ENCODE measurements around the gene RARS1. TPM values are rescaled to one million over a fixed set of nuclear protein-coding genes. Genes with fewer than 3 reads are reported as not detected.

RARS1 gene
- total RNA-seq, 1 donor from 2014 or later = 87.6 TPM

DNA sequence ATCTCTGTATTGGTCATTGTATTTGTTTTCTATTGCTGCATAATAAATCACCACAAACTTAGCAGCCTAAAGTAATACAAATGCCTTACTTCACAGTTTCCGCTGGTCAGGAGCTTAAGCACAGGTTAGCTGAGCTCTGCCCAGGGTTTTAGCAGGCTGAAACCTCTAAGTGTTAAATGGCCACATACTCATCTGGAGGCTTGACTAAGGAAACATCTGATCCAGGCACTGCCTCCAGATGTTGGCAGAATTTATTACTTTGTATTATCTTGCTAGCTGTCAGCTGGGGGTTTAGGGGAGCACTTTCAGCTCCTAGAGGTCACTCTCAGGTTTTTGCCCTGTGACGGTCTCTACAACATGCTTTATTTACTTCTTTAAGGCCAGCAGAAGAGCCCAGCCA, 23.2 kb upstream of the RARS1 start:
- H3K4me1 Mint-ChIP-seq = peaks cover 14% of the 10 kb centered on the region

DNA sequence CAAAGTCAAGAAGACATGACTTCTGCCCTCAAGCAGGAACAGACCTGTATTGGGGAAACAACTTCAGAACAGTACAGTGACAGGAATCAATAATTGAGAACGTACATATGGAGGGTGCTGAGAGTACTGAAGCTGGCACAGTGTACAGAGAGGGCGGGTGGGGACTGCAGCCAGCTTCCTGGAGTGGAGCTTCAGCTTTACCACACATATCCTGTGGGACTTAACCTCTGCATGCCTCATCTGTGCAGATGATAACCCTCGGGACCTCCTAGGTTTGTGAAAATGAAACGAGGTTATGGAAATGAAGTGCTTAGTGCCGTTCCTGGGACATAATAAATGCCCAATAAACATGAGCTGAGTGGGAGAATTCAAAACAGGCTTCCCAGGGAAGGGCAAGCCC, 22.1 kb upstream of the RARS1 start:
- Mint-ChIP-seq H3K27ac (ENCODE audit: unreplicated experiment) (peak overlapping the region; percentile 69), H3K27me3 (ENCODE audit: low read depth) (no peaks in the 10 kb centered on the region), H3K4me3 (no peak overlapping the region), H3K4me1 (peaks cover 14% of the 10 kb centered on the region), H3K9me3 (no peaks in the 10 kb centered on the region), H3K36me3 (ENCODE audit: low read depth) (peaks cover 3% of the 10 kb centered on the region)
- DNase-seq (ENCODE audit: low read depth, low spot score) = no peak
- TF ChIP-seq, protein P1, sequence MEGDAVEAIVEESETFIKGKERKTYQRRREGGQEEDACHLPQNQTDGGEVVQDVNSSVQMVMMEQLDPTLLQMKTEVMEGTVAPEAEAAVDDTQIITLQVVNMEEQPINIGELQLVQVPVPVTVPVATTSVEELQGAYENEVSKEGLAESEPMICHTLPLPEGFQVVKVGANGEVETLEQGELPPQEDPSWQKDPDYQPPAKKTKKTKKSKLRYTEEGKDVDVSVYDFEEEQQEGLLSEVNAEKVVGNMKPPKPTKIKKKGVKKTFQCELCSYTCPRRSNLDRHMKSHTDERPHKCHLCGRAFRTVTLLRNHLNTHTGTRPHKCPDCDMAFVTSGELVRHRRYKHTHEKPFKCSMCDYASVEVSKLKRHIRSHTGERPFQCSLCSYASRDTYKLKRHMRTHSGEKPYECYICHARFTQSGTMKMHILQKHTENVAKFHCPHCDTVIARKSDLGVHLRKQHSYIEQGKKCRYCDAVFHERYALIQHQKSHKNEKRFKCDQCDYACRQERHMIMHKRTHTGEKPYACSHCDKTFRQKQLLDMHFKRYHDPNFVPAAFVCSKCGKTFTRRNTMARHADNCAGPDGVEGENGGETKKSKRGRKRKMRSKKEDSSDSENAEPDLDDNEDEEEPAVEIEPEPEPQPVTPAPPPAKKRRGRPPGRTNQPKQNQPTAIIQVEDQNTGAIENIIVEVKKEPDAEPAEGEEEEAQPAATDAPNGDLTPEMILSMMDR (conservative IDR thresholded peaks at IDR 0.05) = no peak

More for the DNA sequence above, 23.2 kb upstream of the RARS1 start:
- Mint-ChIP-seq H3K4me3 (no peak overlapping the region), H3K27ac (ENCODE audit: unreplicated experiment) (no peak overlapping the region), H3K9me3 (peaks cover 4% of the 10 kb centered on the region), H3K27me3 (ENCODE audit: low read depth) (no peaks in the 10 kb centered on the region), H3K36me3 (ENCODE audit: low read depth) (peaks cover 8% of the 10 kb centered on the region)
- TF ChIP-seq, protein P1 (conservative IDR thresholded peaks at IDR 0.05) = no peak
- no peak for DNase-seq (ENCODE audit: low read depth, low spot score)

DNA sequence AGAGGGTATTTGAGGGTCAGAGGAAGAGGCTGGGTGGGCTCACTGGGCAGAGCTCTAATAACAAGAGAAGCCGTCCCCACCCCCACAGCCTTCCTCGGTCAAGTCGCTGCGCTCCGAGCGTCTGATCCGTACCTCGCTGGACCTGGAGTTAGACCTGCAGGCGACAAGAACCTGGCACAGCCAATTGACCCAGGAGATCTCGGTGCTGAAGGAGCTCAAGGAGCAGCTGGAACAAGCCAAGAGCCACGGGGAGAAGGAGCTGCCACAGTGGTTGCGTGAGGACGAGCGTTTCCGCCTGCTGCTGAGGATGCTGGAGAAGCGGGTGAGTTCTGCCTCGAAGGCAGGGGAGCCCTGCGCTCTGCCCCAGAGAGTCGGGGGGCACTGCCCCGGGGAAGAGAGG, 21.6 kb upstream of the RARS1 start:
- TF ChIP-seq, protein P1 (conservative IDR thresholded peaks at IDR 0.05) = no peak
- Mint-ChIP-seq H3K4me3 (no peak overlapping the region), H3K9me3 (no peaks in the 10 kb centered on the region), H3K27me3 (ENCODE audit: low read depth) (no peaks in the 10 kb centered on the region), H3K27ac (ENCODE audit: unreplicated experiment) (peak overlapping the region; percentile 63), H3K4me1 (peaks cover 11% of the 10 kb centered on the region), H3K36me3 (ENCODE audit: low read depth) (no peaks in the 10 kb centered on the region)
- DNase-seq (ENCODE audit: low read depth, low spot score) = no peak

DNA sequence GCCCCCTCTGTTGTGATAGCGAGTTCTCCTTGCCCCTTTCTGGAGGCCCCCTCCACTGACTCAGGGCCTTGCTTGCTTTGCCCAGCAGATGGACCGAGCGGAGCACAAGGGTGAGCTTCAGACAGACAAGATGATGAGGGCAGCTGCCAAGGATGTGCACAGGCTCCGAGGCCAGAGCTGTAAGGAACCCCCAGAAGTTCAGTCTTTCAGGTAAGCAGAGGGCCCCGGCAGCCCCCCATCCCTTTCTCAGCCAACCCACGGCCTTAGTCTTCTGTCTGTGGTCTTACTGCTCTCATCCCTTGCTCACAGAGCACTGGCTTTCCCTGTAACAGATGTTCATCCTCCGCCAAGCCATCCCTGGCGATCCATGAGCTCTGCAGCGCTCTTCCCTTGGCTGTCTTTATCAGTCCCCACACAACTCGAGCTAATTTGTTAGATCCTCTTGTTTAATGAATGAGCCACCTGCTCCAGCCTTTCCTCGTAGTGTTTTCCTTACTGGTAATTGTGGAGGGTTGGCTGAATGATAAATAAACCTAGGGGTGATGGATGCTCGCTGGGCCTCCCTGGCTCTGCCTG, 18.4 kb upstream of the RARS1 start:
- Mint-ChIP-seq H3K27ac (ENCODE audit: unreplicated experiment) (peak overlapping the region; percentile 72), H3K36me3 (ENCODE audit: low read depth) (no peaks in the 10 kb centered on the region), H3K4me1 (no peaks in the 10 kb centered on the region), H3K4me3 (no peak overlapping the region), H3K27me3 (ENCODE audit: low read depth) (no peaks in the 10 kb centered on the region), H3K9me3 (no peaks in the 10 kb centered on the region)
- TF ChIP-seq, protein P1 (conservative IDR thresholded peaks at IDR 0.05) = no peak
- DNase-seq (ENCODE audit: low read depth, low spot score) = no peak

DNA sequence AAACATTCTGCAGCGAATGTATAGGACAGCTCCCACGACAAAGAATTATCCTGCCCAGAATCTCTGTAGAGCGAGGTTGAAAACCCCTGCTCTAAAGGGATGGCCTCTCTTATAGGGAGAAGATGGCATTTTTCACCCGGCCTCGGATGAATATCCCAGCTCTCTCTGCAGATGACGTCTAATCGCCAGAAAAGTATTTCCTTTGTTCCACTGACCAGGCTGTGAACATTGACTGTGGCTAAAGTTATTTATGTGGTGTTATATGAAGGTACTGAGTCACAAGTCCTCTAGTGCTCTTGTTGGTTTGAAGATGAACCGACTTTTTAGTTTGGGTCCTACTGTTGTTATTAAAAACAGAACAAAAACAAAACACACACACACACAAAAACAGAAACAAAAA, 17.4 kb upstream of the RARS1 start:
- no peak overlapping the region for H3K4me3 Mint-ChIP-seq
- no peaks in the 10 kb centered on the region for H3K4me1 Mint-ChIP-seq
- no peak overlapping the region for H3K27ac Mint-ChIP-seq (ENCODE audit: unreplicated experiment)
- TF ChIP-seq, protein P1 (conservative IDR thresholded peaks at IDR 0.05) = no peak
- no peak for DNase-seq (ENCODE audit: low read depth, low spot score)
- no peaks in the 10 kb centered on the region for H3K27me3 Mint-ChIP-seq (ENCODE audit: low read depth)
- H3K36me3 Mint-ChIP-seq (ENCODE audit: low read depth) = no peaks in the 10 kb centered on the region
- no peaks in the 10 kb centered on the region for H3K9me3 Mint-ChIP-seq
